DLD1 (cell line): Measurements from ENCODE around the gene RBKS.

ENCODE experiments used
- in situ Hi-C: cut with HindIII; loops from 2 replicates; pipeline ENCODE4 v1.10.0; 2017; ENCODE audit warnings: low sequenced_read_pairs

RBKS gene

GRCh38 chr2:27838502-27838901 lies 51.7 kb downstream of the RBKS start:
- in situ Hi-C loops: no loop called here

DNA sequence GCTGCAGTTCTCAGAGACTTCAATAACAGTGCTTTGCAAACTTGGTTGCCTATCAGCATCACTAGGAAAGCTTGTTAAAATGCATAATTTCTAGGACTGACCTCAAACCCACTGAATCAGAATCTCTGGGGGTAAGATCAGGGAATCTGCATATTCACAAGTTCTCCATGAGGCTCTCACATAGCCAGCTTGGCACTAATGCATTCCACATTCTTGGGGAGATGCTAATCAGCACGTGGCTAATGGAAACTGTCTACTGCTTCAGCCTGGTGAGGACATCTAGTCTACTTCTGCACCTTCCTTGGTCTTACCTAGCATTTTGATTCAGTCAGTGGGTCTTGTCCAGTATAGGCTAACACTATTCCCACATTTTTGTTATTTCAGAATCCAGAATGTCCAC lies 56.3 kb downstream of the RBKS start:
- in situ Hi-C loops: no loop called here

DNA sequence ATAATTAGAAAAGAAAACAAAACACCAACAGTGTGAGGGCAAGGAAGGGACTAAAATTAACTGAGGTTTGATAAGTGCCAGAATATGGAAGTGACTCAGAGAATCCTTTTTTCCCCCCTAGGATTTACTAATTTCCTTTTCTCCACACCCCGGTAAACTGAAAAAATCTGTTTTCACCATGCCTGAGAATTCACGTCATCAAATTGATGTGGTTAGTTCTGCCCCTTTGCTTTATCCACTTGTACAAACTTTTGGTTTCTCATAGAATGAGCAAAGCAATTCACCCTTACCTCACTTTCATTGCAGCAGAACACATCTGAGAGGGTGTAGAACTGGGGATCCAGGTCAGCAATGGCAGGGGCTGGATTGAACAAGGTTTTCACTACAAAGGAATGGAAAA lies 57.8 kb downstream of the RBKS start:
- in situ Hi-C loops: no loop called here

DNA sequence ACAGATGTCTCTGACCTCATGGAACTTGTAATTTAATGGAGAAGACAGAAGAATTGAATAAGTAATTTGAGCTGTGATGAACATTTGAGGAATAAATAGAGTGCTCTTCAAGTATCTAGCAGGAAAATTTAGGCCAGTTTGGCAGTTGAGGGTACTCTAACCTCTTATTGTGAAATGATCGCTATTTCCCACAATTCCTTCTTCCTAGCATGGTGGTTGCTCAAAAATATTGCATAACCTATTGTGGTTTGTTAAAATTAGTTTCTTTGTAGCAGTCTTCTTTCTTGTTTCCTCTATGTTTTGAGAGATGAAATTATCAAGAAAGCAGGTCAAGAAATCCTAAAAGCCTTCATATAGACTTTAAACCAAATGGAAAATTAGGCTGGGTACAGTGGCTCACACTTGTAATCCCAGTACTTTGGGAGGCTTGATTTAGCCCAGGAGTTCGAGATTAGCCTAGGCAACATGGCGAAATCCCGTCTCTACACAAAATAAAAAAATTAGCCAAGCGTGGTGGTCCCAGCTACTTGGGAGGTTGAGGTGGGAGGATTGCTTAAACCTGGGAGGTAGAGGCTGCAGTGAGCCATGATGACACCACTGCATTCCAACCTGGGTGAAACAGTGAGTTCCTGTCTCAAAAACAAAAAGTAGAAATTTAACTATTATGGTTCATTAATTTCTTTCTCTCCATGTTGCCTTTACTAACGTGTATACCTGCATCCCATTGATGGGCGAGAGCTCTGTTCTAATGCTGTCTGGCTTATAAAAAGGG lies 58.7 kb downstream of the RBKS start:
- in situ Hi-C loops: no loop called here

DNA sequence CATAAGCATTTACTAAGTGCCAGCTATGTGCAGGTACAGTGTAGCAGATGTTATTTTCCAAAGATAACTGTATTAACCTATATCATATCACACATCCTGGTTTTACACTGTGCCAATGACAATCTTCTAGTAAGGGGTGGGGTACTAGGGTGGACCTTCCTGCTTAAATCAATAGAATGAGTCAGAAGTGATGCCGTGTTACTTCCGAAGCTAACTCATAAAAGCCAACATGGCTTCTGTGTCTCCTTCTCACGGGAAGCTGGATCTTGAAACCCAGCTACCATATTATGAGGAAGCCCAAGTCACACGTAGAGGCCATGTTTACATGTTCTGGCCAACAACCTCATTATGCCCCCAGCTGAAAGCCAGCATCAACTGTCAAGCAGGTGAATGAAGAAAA lies 59.5 kb downstream of the RBKS start:
- in situ Hi-C loops: no loop called here

DNA sequence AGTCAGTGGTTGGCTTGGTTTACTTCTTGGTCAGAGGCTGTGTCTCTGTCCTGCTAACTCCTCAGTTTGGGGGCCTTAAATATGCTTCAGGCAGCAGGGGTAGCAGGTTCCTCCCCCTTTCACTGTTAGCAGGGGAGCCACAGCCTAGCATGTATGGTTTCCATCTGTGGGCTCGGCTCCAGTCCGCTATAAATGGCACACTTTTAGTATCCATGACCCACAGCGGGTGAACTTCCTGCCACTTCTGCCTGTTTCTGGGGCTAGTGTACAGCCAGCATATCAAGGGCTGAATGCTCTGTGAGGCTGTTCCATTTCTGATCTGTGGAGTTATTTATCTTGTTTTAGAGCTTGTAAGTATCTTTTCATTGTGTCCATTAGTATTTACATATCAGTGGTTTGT lies 60.4 kb downstream of the RBKS start:
- in situ Hi-C loops: no loop called here

DNA sequence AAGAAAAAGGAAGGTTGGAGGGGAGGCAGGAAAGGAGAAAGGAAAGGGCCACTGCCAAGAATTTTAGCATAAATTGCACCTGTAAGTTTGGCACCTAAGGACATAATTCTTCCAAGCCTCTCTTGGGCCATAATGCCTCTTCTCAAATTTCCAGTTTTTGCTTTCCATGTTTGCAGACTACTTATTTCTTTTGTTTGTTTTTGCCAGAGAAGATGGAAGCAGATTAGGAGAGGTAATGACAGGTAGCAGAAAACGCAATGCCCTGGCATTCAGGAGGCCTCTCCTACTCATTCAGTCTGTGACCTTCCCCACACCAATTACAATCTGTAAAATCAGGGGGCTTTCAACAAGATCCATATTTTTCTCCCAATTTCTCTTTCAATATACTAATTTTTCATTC lies 61.9 kb downstream of the RBKS start:
- in situ Hi-C loops: no loop called here

- in situ Hi-C loops: no loop called here
Observed at GRCh38 chr2:27824401-27824800, 65.8 kb downstream of the RBKS start.

GRCh38 chr2:27823569-27823968 lies 66.6 kb downstream of the RBKS start:
- in situ Hi-C loops: no loop called here

GRCh38 chr2:27823135-27823534 lies 67.1 kb downstream of the RBKS start:
- in situ Hi-C loops: no loop called here

DNA sequence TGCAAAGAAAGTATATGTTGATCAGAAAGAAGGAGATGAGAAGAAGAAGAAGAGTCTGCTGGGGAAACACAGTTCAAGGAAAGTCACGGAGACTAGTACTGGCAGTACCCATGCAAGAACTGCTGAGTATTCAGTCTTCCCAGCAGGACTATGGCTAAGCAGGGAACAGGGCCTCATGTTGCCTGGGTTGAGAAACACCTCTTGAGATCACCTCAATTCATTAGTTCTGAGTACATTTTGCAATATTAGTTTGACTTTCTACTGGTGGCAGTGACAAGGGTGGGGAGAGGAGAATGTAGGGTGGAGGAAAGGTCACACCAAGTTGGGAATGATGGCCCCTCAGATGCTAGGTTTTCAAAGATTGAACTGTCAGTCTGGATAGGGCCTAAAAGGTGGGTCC lies 68.1 kb downstream of the RBKS start:
- in situ Hi-C loops: no loop called here

- in situ Hi-C loops: no loop called here
Observed at GRCh38 chr2:27815860-27816438, 74.2 kb downstream of the RBKS start.

DNA sequence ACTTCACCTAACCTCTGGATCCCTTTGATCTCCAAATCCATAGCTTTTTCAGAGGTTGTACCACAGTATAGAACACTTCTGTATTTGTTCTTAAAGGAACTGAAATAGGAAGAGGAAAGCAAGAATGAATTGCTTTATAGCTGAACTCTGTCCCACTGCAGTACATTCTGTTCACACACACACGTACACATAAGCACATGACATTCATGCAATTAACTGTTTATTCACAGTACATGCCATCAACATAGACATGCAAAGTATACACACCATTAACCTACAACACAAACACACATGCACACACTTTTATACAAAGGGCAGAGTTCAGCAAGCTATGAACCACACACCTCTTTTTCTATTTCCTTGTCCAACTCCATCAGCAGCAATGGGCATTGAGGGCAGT lies 75.4 kb downstream of the RBKS start:
- in situ Hi-C loops: no loop called here

- in situ Hi-C loops: no loop called here
Observed at GRCh38 chr2:27811768-27812167, 78.4 kb downstream of the RBKS start.

GRCh38 chr2:27810455-27810854 lies 79.7 kb downstream of the RBKS start:
- in situ Hi-C loops: no loop called here

- in situ Hi-C loops: no loop called here
Observed at GRCh38 chr2:27809761-27810241, 80.4 kb downstream of the RBKS start.

GRCh38 chr2:27808984-27809383 lies 81.2 kb downstream of the RBKS start:
- in situ Hi-C loops: no loop called here

DNA sequence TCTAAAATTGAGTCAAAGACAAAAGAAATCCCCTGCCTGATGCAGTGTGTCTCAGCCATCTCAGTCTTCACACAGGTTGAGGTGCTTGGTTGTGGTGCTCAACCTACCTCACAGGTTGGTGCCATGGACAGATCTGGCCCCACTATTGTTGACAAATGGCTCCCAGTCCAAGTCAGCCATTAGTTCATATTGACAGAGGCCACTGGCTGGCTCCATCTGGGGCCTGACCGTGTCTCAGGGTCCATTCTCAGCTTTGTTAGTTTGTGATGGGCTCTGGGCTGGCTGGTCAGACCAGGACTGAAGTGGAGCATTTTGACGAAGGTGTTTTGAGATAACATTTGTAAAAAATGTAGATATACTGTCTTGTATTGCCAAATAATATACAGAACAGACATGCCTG lies 81.8 kb downstream of the RBKS start:
- in situ Hi-C loops: no loop called here

- in situ Hi-C loops: no loop called here
Observed at GRCh38 chr2:27807476-27807875, 82.7 kb downstream of the RBKS start.

DNA sequence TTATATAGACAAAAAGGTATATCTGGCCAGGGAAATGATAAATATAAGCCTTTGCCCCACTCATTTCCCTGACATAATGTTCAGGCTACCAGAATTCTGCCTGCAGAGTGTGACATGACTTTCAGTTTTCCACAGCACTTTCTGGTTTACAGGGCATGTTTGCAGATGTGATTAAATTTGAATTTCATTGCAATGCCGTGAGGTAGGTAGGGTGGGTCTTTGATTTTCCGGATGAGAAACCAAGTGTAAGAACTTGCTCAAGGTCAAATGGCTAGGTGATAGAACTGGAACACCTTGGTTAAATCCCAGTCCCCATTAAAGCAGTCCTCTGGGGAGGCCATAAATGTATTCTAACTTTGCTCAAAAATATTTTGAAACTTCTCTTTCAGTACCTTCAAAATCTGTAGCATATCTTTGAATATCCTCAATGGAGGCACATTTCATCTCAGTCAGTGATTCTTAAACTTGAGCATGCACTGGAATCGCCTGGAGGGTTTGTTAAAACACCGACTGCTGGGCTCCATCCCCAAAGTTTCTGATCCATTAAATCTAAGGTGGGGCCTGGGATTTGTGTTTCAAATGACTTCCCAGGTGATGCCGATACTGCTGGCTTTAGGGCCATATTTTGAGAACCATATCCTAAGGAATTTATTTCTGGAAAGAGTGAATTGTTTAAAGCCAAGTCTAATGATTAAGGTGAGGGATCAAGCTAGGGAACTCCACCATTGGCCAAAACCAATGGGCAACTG lies 83.7 kb downstream of the RBKS start:
- in situ Hi-C loops: no loop called here

DNA sequence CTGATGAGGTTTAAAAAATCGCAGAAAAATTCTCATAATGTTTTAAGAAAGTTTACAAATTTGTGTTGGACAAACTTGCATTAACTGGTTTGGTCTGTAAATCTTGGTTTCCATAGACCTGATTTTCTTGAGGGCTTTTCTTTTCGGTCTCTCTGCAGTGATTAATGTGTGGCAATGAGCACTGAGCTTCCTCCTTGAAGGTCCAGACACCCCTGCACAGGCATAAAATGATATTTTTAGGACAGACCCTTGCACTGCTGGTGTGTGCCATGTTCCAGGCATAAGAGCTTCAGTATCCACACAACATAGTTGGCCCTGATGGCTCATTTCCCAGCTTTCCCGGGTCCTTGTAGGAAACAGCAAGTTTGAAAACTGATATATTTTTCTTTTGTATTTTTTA lies 85.0 kb downstream of the RBKS start:
- in situ Hi-C loops: no loop called here

DNA sequence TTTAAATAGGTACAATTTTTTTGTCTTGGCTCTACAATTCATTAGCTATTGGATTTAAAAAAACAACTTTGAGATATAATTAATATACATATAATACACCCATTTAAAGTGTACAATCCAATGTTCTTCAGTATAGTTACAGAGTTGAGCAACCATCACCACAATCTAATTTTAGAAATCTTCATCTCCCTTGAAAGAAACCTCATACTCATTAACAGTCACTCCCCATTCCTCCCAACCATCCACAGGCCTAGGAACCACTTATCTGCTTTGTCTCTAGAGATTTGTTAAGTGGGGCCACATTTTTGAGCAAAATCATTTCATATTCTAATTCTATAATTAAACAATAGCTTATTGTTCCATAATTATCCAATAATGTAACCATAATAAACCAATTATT lies 86.0 kb downstream of the RBKS start:
- in situ Hi-C loops: no loop called here
